IMR-90 (cell line): ENCODE results near the gene OR2A12.

Experiments used
- BHLHE40 ChIP-seq: fragments of 150-350 bp; IDR thresholded peaks from 2 replicates; pipeline ENCODE4 v1.6.1; 2016; ENCODE audit warnings: mild to moderate bottlenecking, low read depth, low read length
- CEBPB ChIP-seq: IDR thresholded peaks from 2 replicates; pipeline ENCODE4 v1.6.1; 2012; ENCODE audit warnings: low read depth, low read length, improper control_type of control experiment
- CHD1 ChIP-seq: IDR thresholded peaks from 2 replicates; pipeline ENCODE4 v1.6.1; 2012; ENCODE audit warnings: low read depth, low read length, improper control_type of control experiment
- ELK1 ChIP-seq: fragments of 150-350 bp; IDR thresholded peaks from 2 replicates; pipeline ENCODE4 v1.6.1; 2016; ENCODE audit warnings: low read depth, mild to moderate bottlenecking, low read length, moderate library complexity, borderline replicate concordance
- FOS ChIP-seq: fragments of 150-350 bp; IDR thresholded peaks from 2 replicates; pipeline ENCODE4 v1.6.1; 2016; ENCODE audit warnings: low read depth, low read length
- MAFK ChIP-seq: IDR thresholded peaks from 2 replicates; pipeline ENCODE4 v1.6.1; 2012; ENCODE audit warnings: low read depth, low read length, improper control_type of control experiment
- MAZ ChIP-seq: IDR thresholded peaks from 2 replicates; pipeline ENCODE4 v1.6.1; 2012; ENCODE audit warnings: low read depth, mild to moderate bottlenecking, low read length, improper control_type of control experiment, moderate library complexity, borderline replicate concordance
- POLR2A ChIP-seq: IDR thresholded peaks from 2 replicates; pipeline ENCODE4 v1.6.1; 2012; ENCODE audit warnings: mild to moderate bottlenecking, low read depth, low read length
- RAD21 ChIP-seq: IDR thresholded peaks from 2 replicates; pipeline ENCODE4 v1.6.1; 2012; ENCODE audit warnings: low read length, improper control_type of control experiment
- RFX5 ChIP-seq: IDR thresholded peaks from 2 replicates; pipeline ENCODE4 v1.8.0; 2012; ENCODE audit warnings: low read depth, mild to moderate bottlenecking, low read length, moderate library complexity
- SMC3 ChIP-seq: fragments of 150-350 bp; IDR thresholded peaks from 2 replicates; pipeline ENCODE4 v1.6.1; 2016; ENCODE audit warnings: low read depth, mild to moderate bottlenecking, antibody characterized with exemption, low read length, moderate library complexity
- USF2 ChIP-seq: fragments of 150-350 bp; IDR thresholded peaks from 2 replicates; pipeline ENCODE4 v1.6.1; 2017; ENCODE audit warnings: mild to moderate bottlenecking, antibody characterized with exemption, low read length, low read depth
- TF ChIP-seq, protein P1 (sequence below): conservative IDR thresholded peaks from 2 replicates; pipeline ENCODE4 v1.5.1; 2012; ENCODE audit warnings: mild to moderate bottlenecking, low read depth, low read length, improper control_type of control experiment

GRCh38 chr7:144063710-144064109, 22.4 kb upstream of the OR2A12 start:
- TF ChIP-seq, protein P1, sequence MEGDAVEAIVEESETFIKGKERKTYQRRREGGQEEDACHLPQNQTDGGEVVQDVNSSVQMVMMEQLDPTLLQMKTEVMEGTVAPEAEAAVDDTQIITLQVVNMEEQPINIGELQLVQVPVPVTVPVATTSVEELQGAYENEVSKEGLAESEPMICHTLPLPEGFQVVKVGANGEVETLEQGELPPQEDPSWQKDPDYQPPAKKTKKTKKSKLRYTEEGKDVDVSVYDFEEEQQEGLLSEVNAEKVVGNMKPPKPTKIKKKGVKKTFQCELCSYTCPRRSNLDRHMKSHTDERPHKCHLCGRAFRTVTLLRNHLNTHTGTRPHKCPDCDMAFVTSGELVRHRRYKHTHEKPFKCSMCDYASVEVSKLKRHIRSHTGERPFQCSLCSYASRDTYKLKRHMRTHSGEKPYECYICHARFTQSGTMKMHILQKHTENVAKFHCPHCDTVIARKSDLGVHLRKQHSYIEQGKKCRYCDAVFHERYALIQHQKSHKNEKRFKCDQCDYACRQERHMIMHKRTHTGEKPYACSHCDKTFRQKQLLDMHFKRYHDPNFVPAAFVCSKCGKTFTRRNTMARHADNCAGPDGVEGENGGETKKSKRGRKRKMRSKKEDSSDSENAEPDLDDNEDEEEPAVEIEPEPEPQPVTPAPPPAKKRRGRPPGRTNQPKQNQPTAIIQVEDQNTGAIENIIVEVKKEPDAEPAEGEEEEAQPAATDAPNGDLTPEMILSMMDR: 0 out of 2 replicates have a peak, but pooled peaks have one; percentile 3
- no peak for TF ChIP-seq ELK1
- TF ChIP-seq MAZ: no peak
- no peak for TF ChIP-seq CEBPB
- TF ChIP-seq RAD21: no peak
- no peak for TF ChIP-seq POLR2A
- no peak for TF ChIP-seq CHD1
- no peak for TF ChIP-seq USF2
- TF ChIP-seq BHLHE40: no peak
- TF ChIP-seq SMC3: no peak
- no peak for TF ChIP-seq RFX5
- no peak for TF ChIP-seq FOS
- TF ChIP-seq MAFK: no peak
